GM18861 (cell line): ENCODE data around the gene RBM47.
"Not testable (repeated sequence)": the region's sequence is repeated elsewhere in the genome, so short reads cannot be mapped to it uniquely, and the experiment has no call there.

Experiments
- ATAC-seq: cut with Tn5 transposase; IDR thresholded peaks from one replicate; pipeline ENCODE4 v1.9.1; 2021; ENCODE audit not compliant: unreplicated experiment

Gene RBM47

DNA sequence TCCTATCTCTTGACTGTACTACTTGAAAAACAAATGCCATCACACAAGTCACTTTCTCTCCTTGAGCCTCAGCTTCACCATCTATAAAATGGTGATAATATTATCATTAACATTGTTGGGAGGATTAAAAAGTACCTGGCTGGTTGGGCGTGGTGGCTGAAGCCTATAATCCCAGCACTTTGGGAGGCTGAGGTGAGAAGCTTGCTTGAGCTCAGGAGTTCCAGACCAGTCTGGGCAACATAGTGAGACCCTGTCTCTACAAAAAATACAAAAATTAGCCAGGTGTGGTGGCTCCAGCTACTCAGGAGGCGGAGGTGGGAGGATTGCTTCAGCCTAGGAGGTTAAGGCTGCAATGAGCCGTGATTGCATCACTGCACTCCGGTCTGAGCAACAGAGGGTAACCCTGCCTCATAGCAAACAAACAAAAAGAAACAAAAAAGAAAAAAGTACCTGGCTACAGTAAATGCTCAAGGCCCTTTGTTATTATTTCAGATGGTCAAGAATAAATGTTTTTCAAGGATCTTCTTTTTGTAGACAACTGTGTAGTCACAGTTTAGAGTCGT is 174.2 kb downstream of the RBM47 start:
- no peak for ATAC-seq

DNA sequence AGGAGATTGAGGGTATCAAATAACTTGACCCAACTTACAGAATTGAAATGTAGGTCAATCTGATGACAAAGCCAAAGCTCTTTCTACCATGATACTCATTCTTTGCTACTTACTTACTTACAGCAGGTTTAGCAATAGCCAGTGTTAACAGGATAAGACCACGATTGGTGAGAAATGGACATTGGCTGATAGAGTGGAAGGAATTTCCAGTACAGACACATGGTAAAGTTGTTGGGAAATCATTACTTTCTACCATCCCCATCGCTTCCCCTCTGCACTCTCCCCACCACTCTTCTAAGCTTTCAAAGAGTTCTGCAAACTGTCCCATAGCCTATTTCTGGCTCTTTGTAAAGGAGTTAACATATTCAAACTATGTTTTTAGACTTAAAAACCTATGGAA is 174.8 kb downstream of the RBM47 start:
- ATAC-seq: no peak

DNA sequence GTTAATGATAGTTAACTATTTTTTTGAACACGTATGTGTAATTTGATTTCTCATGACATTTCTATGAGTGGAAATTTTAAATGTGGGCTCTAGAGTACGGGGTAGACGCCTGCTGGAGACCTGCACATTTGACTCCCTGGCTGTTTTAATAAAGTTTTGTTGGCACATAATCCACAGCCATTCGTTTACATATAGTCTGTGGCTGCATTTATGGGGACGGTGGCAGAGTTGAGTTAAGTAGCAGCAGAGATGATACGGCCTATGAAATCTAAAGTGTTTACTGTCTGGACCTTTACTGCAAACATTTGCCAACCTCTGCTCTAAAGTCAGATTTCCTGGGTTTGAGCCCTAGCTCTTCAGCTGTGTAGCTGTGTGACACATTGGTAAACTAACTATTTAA is 175.8 kb downstream of the RBM47 start:
- ATAC-seq: no peak

DNA sequence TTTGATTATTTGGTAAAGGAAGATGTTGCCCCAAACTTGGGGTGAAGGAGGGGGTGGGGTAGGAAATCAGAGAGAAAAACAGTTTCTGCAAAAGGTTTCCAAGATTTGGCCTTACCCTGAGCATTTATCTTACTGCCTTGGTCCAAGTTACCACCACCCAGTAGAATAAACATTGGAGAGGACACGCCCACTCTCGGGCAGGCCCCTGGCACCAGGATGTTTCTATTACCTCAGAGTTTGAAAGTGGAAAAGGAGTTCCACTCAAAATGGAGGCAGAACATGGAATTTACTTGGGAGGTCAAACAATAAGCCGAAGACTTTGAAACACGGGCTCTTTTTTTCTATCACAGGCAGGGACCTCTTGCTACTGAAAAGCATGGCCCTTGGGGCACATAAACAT is 180.8 kb downstream of the RBM47 start:
- no peak for ATAC-seq

DNA sequence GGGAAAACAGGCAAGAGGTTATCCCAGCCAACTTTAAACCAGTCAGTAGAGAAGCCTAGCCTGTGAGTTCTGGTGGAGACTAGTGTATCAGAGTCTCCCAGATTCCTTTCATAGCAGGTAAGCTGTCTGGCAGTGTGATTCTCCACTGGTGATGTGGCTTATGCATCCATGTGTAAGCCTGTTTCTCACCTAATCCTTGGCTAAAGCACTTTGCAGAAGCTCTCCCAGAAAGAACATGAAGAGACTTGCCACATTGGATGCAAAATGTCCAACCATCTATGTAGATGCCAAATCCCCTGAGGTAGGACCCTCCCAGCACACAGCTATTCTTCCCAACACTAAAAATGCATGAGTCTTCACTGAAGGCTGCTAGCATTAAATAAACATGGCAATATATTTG is 182.8 kb downstream of the RBM47 start:
- no peak for ATAC-seq

DNA sequence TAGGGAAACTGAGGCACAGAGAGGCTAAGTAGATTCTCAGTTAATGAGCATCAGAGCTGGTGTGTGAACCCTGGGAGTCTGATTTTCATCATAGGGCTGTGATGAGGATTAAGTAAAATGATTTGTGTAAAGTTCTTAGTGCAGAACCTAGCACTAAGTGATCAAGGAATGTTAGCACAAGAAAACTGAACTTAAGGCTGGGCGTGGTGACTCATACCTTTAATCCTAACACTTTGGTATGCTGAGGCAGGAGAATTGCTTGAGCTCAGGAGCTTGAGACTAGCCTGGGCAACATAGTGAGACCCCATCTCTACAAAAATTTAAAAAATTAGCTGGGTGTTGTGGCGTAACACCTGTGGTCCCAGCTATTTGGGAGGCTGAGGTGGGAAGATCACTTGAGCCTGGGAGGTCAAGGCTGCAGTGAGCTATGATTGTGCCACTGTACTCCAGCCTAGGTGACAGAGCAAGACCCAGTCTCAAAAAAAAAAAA is 183.4 kb downstream of the RBM47 start:
- not testable (repeated sequence) for ATAC-seq

DNA sequence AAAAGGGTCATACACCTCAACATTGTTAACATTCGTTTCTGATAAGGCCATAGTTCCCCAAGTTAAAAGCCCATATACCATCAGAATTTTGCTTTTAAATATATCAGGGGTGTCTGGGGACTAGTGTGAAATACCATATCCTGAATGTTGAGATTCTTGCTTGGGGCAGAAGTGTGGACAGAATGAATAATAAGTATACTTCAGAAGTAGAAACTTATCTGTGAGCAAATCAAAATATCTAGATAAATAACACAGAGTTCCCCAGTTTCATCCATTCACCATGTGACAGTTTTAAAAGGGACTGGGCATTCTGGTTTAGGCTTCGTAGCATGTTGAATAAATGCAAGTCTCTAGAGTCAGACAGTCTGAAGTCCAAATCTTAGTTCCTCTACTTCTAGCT is 184.0 kb downstream of the RBM47 start:
- no peak for ATAC-seq

DNA sequence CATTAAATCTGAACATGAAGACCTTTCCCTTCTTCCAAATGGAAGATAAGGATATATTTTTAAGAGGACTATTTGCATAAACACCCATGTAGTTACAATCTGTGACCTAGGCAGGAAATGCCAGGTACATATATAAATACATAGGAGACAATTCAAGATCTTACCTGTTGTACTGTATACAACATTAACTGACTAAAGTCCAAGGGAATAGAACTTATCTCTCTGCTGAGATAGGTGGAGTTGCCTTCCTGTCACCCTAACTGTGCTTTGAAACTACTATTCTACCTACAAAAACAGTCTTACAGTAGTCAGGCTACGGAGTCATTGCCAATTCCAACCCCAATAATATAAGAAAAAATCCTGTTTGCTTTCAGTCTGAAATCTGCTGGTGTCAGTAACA is 188.2 kb downstream of the RBM47 start:
- no peak for ATAC-seq

DNA sequence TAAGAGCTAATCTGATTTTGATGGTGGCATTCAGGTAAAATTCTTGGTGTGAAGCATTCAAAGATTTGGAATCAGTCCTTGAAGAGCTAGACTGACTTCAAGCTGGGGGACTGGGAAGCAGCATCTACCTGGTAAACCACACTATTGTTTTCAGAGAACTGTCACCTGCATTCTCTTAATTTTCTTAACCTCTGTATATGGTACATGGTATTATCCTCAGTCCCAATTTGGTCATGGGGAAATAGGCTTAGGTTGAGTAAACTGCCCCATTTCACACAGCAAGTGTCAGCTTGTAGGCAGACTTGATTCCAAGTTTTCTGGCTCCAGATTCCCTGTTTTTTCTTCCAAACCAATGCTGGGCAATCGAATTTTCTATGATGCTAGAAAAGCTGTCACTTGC is 190.1 kb downstream of the RBM47 start:
- no peak for ATAC-seq

DNA sequence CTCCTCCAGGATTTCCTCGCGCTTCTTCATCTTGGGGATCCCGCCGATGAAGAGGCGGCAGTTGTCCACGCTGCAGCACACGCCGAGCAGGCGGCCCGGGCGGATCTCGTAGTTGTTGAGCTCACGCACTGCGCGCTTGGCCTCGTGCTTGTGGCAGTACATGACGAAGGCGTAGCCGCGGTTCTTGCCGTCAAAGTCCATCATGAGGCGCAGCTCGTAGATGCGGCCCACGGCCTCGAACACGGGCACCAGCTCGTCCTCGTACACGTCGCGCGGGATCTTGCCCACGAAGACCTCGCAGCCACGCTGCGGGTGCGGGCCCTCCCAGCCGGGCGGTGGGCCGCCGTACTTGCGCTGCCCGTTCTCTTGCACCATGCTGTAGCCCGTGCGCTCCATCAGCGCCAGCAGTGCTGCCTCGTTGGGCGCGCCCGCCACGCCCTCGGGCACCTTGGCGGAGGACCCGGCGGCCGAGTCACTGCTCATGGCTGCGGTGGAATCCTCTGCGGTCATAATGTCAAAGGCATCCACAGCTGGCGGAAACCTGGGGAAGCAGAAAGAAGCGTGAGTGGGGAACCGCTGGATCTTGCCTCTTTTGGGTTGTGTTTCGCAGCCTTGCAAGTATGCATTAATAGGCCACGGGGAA is 191.2 kb downstream of the RBM47 start:
- ATAC-seq: no peak

DNA sequence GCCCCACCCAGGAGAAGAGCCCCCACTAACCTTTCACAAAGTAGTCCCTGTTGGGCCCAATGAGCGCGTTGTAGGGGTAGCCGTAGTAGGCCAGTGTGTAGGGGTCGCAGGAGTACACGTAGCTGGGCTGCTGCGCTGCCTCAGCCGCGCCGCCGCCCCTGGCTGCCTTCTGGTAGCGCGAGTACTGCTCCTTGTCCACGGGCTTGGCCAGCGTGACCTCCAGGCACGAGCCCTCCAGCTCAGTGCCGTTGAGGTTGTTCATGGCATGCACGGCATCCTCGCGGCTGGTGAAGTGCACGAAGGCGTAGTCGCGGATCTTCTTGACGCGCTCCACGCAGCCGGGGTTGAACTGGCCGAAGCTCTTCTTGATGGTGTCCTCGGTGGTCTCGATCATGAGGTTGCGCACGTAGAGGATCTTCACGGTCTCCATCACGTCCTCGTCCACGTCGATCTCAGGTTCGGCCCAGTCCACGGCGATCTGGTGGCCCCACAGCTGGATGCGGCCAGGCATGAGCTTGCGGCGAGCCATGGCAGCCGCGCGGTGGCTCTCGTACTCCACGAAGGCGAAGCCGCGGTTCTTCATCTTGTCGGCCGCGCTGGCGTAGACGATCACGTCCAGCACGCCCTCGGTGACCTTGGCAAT is 191.8 kb downstream of the RBM47 start:
- no peak for ATAC-seq

DNA sequence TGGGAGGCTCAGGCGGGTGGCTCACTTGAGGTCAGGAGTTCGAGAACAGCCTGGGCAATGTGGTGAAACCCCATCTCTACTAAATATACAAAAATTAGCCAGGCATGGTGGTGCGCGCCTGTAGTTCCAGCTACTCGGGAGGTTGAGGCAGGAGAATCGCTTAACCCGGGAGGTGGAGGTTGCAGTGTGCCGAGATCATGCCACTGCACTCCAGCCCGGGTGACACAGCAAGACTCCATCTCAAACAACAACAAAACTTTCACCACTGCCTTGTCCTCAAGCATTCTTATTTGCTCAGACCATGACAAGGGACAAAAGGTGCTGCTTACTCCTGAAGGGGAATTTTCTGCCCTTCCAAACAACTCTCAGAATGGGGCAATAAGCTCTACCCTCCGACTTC is 194.4 kb downstream of the RBM47 start:
- ATAC-seq: not testable (repeated sequence)

DNA sequence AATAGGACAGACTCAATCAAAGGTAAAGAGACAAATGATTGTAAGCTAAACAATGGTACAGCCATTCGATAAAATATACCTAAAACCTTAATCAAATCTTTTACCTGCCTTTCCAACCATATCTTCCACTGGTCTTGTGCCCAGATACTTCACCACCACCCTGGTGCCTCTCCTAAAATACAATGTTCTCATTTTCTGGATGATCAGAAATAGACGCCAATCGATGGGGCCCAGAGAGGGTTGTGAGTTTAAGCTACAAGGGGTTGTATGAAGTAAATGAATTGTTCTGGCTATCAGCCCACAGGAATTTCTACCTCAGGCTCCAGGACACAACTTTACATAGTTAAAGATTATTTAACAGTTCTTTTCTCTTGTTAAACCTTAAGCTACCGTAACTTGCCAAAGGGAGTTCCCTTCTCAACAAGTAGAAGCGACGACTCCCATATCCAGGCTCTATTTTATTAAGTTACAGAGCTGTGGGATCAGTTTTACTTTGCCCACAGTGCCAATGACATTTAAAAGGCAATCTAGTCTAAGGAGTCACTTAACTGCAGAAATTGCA is 195.5 kb downstream of the RBM47 start:
- no peak for ATAC-seq

DNA sequence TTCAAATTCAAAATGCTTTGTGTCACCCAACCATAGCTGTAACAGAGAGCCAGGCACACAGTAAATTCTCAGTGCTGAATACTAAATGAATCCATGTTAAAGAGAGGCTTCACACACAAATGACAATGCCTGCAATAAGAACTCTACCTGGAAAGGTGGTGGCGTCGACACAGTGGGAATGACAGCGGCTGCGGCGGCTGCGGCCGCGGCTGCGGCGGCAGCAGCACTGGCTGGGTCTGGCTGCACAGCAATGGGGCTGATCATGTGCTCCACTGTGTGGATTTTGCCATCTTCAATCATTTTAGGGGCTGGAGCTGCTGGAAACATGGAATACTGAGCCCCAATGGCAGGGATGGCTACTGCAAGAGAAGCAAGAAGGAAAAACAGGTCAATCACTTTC is 197.2 kb downstream of the RBM47 start:
- ATAC-seq: no peak

DNA sequence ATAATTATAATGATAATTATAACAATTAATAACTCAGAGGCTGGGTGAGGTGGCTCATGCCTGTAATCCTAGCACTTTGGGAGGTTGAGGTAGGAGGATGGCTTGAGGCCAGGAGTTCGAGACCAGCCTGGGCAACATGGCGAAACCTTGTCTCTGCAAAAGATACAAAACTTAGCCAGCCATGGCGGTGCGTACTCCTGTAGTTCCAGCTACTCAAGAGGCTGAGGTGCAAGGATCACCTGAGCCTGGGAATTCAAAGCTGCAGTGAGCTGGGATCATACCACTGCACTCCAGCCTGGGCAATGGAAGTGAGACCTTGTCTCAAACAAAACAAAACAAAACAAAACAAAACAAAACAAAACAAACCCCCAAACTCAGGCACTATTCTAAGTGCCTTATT is 201.8 kb downstream of the RBM47 start:
- ATAC-seq: not testable (repeated sequence)

DNA sequence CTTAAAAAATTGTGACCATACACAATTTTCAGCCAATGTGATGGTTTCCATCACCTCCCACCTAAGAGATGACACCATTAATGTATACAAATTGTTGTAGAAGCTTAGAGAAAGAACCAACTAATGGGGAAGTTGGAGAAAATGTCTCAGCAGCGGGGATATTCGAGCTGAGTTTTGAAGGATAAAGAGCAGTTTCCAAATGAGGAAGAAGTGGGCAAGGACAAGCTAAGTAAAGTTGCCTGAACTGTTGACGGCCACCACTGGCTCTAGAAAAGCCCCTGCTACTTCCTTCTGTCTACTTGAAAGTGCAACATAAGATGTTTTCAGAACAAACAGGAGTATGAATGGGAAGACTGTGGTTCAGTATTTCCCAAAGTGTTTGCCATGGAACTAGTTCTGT is 202.5 kb downstream of the RBM47 start:
- no peak for ATAC-seq

DNA sequence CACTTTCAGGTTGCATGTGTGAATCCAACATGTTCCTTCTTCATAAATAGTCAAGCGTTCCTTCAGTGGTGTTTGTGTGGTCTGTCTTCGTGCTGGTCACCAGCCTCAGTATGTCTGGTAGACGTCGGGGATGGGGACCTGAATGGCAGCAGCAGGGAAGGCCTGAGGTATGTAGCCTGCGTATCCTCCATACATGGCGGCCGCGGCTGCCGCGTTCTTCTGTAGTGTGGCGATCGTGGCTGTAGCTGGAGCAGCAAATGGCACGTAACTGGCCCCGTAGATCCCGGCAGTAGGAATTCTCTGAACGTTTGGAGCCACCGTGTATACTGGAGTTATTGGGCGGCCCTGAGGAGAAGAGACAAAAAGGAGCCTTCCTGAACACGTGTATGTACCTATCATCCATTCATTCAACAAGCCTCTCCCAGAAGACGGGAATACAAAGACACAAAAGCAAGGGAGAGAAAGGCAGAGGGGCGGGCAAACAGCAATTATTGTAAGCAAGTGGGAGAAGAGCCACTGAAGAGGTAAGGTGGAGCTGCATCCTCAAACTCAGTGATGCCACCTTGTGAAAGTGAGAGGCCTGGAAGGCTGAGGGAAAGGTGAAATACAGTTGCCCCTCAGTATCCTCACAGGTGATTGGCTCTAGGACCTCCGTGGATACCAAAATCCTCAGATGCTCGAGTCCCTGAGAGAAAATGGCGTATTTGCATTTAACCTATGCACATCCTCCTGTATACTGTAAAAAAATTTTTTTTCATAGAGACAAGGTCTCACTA is 203.7 kb downstream of the RBM47 start:
- ATAC-seq: no peak

DNA sequence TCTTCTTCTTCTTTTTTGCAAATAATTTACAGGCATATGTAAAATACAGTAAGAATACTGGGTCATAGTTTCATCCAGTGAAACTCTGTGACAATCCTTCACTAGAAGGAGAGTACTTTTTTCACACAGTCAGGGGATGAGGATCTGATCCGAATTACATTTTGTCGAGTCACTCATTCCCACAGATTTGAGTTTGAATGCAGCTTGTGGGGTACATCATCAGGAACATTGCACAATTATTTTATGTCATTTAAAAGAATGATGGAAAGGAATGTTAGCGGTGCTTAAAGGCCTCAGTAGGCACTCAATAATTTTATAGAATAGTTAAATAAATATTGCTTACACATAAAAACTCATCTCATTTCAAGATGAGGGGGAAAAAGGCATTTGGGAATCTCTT is 205.9 kb downstream of the RBM47 start:
- no peak for ATAC-seq

DNA sequence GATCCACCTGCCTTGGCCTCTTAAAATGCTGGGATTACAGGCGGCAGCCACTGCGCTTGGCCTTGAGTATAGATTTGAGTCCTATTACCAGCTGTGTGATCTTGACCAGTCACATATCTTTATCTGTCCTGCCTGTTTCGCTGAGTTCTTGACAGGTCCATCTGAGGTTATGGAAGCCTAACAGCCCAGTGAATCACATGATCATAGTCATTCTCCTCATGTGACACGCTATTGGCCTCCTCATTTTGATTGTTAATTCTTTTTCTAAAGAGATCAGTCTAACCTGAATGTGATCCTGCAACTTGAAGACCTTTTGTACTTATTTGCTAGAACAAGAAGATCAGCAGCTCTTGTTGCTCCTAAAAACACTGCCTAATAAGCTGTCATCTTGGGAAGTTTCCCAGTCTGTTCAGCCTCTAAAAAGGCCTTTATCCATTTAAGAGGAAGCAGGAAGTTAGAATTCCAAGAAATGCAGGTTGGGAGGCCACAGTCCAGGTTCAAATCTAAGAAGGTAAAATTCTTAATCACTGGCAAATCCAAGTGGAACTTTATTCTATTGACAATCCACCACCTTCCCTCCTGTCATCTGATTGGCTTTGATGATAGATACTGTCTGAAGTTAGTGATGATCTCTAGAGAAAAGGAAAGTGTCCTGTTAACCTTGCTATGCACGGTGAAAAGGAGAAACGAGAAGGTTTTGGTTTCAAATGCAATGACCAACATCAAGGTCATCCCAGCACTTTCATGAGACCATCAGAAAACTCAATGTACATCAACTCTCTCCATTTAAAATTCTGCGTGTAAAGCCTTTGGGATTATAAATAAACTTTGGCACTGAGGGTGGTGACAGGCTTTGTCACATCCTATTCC is 207.6 kb downstream of the RBM47 start:
- peak; percentile 58 for ATAC-seq

DNA sequence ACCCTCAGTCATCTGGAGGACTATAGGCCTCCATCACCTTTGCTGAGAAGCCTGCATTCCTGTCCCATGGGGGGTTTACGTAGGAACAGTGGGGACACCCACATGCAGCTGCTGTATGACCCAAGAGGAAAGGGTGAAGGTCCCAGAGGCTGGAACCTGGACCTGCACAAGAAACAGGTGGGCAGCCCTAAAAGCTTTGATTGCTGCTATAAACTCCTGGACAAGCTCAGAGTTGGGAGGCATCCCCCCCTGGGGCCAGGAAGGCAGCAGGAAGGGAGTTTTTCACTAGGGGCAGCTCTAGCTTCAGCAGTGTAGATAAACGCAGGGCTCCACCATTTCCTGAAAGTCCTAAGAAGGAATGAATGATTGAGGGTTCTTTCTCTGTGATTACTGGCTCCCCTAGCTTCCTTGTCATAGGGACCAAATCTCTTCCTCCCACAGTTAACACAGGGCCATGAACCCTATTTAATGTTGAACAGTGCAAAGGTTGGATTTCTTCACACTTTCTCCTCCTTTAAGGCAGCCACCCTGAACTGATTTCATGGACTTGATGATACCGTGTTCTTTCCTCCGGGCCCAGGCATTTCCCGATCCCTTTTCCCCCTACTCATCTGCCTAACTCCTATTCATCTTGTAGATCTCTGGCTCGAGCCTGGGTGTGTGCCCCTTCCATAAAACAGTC is 210.3 kb downstream of the RBM47 start:
- ATAC-seq: no peak
